Astrocyte (in vitro differentiated cells and primary cell): ENCODE data around the gene UGT1A4. TPM values are rescaled to one million over a fixed set of nuclear protein-coding genes. Genes with fewer than 3 reads are reported as not detected.

Experiments used
- DNase-seq: peaks from one replicate; pipeline ENCODE4 v3.0.0-alpha.2; 2010; ENCODE audit warnings: low read depth
- FAIRE-seq: peaks from 2 replicates; lab custom pipeline; 2011; peaks lifted over from hg19 to GRCh38; lab: Jason Lieb, UNC
- H2AFZ ChIP-seq: 2 replicates; pipeline ENCODE4 v1.6.0; 2012; ENCODE audit warnings: low read depth, low read length, inconsistent platforms
- H3K27ac ChIP-seq: 2 replicates; pipeline ENCODE4 v1.5.1; 2011; ENCODE audit warnings: low read depth, low read length, inconsistent platforms
- H3K27me3 ChIP-seq: 2 replicates; pipeline ENCODE4 v1.6.0; 2011; ENCODE audit warnings: low read length, inconsistent platforms; ENCODE audit not compliant: insufficient read depth
- H3K36me3 ChIP-seq: 2 replicates; pipeline ENCODE4 v1.5.1; 2011; ENCODE audit warnings: low read length, inconsistent platforms; ENCODE audit not compliant: insufficient read depth
- H3K4me1 ChIP-seq: 2 replicates; pipeline ENCODE4 v1.5.1; 2011; ENCODE audit warnings: low read length, inconsistent platforms; ENCODE audit not compliant: insufficient read depth
- H3K4me2 ChIP-seq: 2 replicates; pipeline ENCODE4 v1.6.0; 2012; ENCODE audit warnings: low read length, inconsistent platforms
- H3K4me3 ChIP-seq: 2 replicates; pipeline ENCODE4 v1.5.1; 2011; ENCODE audit warnings: low read depth, mild to moderate bottlenecking, low read length, inconsistent platforms; ENCODE audit not compliant: insufficient read depth
- H3K79me2 ChIP-seq: 2 replicates; pipeline ENCODE4 v1.6.0; 2012; ENCODE audit warnings: mild to moderate bottlenecking, low read length, inconsistent platforms; ENCODE audit not compliant: insufficient read depth
- H3K9ac ChIP-seq: 2 replicates; pipeline ENCODE4 v1.6.0; 2012; ENCODE audit warnings: mild to moderate bottlenecking, low read length, inconsistent platforms
- H3K9me3 ChIP-seq: 2 replicates; pipeline ENCODE4 v1.5.1; 2012; ENCODE audit warnings: low read depth, mild to moderate bottlenecking, low read length, inconsistent platforms; ENCODE audit not compliant: insufficient read depth
- H4K20me1 ChIP-seq: 2 replicates; pipeline ENCODE4 v1.6.0; 2012; ENCODE audit warnings: low read length, inconsistent platforms; ENCODE audit not compliant: insufficient read depth
- H3K27ac Mint-ChIP-seq: one replicate; pipeline ENCODE4 v1.8.0; 2021; ENCODE audit warnings: mild to moderate bottlenecking, mixed read lengths; ENCODE audit not compliant: unreplicated experiment
- H3K27me3 Mint-ChIP-seq: one replicate; pipeline ENCODE4 v1.8.0; 2021; ENCODE audit warnings: low read depth, mixed read lengths; ENCODE audit not compliant: unreplicated experiment
- H3K36me3 Mint-ChIP-seq: one replicate; pipeline ENCODE4 v1.8.0; 2021; ENCODE audit warnings: low read depth, mixed read lengths; ENCODE audit not compliant: unreplicated experiment
- H3K4me1 Mint-ChIP-seq: one replicate; pipeline ENCODE4 v1.8.0; 2021; ENCODE audit warnings: low read depth, mixed read lengths; ENCODE audit not compliant: unreplicated experiment
- H3K4me3 Mint-ChIP-seq: one replicate; pipeline ENCODE4 v1.8.0; 2021; ENCODE audit warnings: mild to moderate bottlenecking, moderate library complexity, mixed read lengths; ENCODE audit not compliant: unreplicated experiment
- H3K9me3 Mint-ChIP-seq: one replicate; pipeline ENCODE4 v1.8.0; 2021; ENCODE audit warnings: mild to moderate bottlenecking, mixed read lengths; ENCODE audit not compliant: unreplicated experiment
- EZH2 ChIP-seq: IDR thresholded peaks from 2 replicates; pipeline ENCODE4 v1.6.1; 2012; ENCODE audit warnings: mild to moderate bottlenecking, low read length, inconsistent platforms; ENCODE audit not compliant: insufficient read depth
- total RNA-seq: library from RNA; stranded (reverse); gene quantifications from 2 replicates; pipeline ENCODE4 v1.2.1, GENCODE V29; 2021
- TF ChIP-seq, protein P1 (sequence below): IDR thresholded peaks from 2 replicates; pipeline ENCODE4 v1.5.1; 2011; ENCODE audit warnings: low read depth, mild to moderate bottlenecking, inconsistent platforms, low read length, moderate library complexity; ENCODE audit not compliant: insufficient read depth

UGT1A4 gene
- total RNA-seq, 1 donor from 2014 or later = not detected

DNA sequence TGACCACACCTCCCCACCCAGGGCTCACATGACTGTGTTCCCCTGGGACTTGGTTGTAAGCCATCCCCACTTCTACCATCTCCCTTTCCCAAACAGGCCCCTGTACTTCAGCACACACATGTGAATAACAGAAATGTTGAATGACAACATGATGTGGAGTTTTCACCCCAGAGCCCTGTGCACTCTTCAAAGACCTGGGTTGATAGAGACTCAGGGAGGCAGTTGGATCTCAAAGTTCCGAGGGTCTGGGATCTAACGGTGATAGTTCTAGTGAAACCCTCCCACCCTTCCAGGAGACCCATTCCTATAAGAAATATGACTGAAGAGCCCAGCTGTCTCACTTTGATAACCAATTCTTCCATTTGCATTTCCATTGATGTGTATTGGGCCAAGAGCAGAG is 59.5 kb downstream of the UGT1A4 start, which contains the start of gene MROH2A:
TSS of gene MROH2A (plus strand) at position 301 of the 400 bp plus-strand sequence. CDS start 1,029 bp downstream, outside the sequence.
- TF ChIP-seq, protein P1, sequence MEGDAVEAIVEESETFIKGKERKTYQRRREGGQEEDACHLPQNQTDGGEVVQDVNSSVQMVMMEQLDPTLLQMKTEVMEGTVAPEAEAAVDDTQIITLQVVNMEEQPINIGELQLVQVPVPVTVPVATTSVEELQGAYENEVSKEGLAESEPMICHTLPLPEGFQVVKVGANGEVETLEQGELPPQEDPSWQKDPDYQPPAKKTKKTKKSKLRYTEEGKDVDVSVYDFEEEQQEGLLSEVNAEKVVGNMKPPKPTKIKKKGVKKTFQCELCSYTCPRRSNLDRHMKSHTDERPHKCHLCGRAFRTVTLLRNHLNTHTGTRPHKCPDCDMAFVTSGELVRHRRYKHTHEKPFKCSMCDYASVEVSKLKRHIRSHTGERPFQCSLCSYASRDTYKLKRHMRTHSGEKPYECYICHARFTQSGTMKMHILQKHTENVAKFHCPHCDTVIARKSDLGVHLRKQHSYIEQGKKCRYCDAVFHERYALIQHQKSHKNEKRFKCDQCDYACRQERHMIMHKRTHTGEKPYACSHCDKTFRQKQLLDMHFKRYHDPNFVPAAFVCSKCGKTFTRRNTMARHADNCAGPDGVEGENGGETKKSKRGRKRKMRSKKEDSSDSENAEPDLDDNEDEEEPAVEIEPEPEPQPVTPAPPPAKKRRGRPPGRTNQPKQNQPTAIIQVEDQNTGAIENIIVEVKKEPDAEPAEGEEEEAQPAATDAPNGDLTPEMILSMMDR = no peak
- TF ChIP-seq EZH2 = no peak
- no peaks in the 10 kb centered on the region for H3K4me1 ChIP-seq
- no peak within 1 kb of the TSS for H3K4me2 ChIP-seq
- H3K4me3 ChIP-seq = no peak within 1 kb of the TSS
- peaks cover 8% of the 10 kb centered on the region for H3K9me3 ChIP-seq
- H3K36me3 ChIP-seq = no peaks in the 10 kb centered on the region
- Mint-ChIP-seq H3K36me3 (no peaks in the 10 kb centered on the region), H3K4me3 (no peak within 1 kb of the TSS), H3K9me3 (peaks cover 22% of the 10 kb centered on the region), H3K27me3 (peaks cover 6% of the 10 kb centered on the region), H3K27ac (no peak within 1 kb of the TSS), H3K4me1 (no peaks in the 10 kb centered on the region)
- no peaks in the 10 kb centered on the region for H3K27me3 ChIP-seq
- H3K27ac ChIP-seq = no peak within 1 kb of the TSS
- no peaks in the 10 kb centered on the region for H3K79me2 ChIP-seq
- no peak within 1 kb of the TSS for H2AFZ ChIP-seq
- DNase-seq (no peak), FAIRE-seq (no peak)
- H4K20me1 ChIP-seq = no peaks in the 10 kb centered on the region
- no peak within 1 kb of the TSS for H3K9ac ChIP-seq

DNA sequence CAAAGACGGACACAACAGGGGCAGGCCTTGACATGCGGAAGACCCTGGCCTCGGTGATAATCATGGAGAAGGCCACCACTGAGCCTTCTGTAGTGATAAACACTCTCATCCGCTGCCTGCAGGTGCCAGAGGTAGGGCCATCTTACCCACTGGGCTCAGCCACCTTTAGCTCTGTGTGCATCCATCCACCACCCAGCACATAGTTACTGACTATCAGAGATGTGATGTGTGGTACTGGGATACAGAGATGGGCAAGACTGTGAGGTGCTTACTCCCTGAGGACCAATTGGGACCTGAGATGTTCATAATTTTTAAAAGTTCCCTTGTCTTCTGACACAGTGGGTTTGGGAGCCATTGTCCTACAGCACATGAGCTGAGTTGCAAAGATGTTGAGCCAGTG is 61.2 kb downstream of the UGT1A4 start:
- TF ChIP-seq, protein P1 = no peak
- no peak for TF ChIP-seq EZH2
- H3K4me2 ChIP-seq = no peak overlapping the region
- no peak overlapping the region for H3K4me3 ChIP-seq
- H3K27ac ChIP-seq = no peak overlapping the region
- Mint-ChIP-seq H3K9me3 (peaks cover 22% of the 10 kb centered on the region), H3K4me3 (no peak overlapping the region), H3K4me1 (no peaks in the 10 kb centered on the region), H3K36me3 (no peaks in the 10 kb centered on the region), H3K27ac (no peak overlapping the region), H3K27me3 (peaks cover 6% of the 10 kb centered on the region)
- H3K79me2 ChIP-seq = no peaks in the 10 kb centered on the region
- H2AFZ ChIP-seq = no peak overlapping the region
- peaks cover 8% of the 10 kb centered on the region for H3K9me3 ChIP-seq
- FAIRE-seq (no peak), DNase-seq (no peak)
- no peak overlapping the region for H3K9ac ChIP-seq
- no peaks in the 10 kb centered on the region for H3K27me3 ChIP-seq
- H4K20me1 ChIP-seq = no peaks in the 10 kb centered on the region
- H3K4me1 ChIP-seq = no peaks in the 10 kb centered on the region
- H3K36me3 ChIP-seq = no peaks in the 10 kb centered on the region

DNA sequence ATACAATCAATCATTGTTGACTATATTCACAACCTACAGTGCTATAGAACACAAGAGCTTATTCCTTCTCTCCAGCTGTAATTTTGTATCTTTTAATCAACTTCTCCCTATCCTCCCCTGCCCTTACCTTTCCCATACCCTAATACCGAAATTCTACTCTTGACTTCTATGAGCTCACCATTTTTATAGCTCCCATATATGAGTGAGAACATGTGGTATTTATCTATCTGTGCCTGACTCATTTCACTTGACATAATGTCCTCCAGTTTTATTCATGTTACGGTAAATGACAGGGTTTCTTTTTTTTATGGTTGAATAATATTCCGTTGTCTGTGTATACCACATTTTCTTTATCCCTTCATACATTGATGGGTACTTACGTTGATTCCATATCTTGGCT is 62.2 kb downstream of the UGT1A4 start:
- H3K27ac ChIP-seq = no peak overlapping the region
- no peak overlapping the region for H2AFZ ChIP-seq
- peaks cover 4% of the 10 kb centered on the region for H3K9me3 ChIP-seq
- Mint-ChIP-seq H3K27ac (no peak overlapping the region), H3K4me3 (no peak overlapping the region), H3K4me1 (no peaks in the 10 kb centered on the region), H3K36me3 (no peaks in the 10 kb centered on the region), H3K27me3 (peaks cover 6% of the 10 kb centered on the region), H3K9me3 (peaks cover 16% of the 10 kb centered on the region)
- DNase-seq (no peak), FAIRE-seq (no peak)
- no peaks in the 10 kb centered on the region for H4K20me1 ChIP-seq
- no peaks in the 10 kb centered on the region for H3K4me1 ChIP-seq
- H3K27me3 ChIP-seq = no peaks in the 10 kb centered on the region
- no peak overlapping the region for H3K4me3 ChIP-seq
- TF ChIP-seq EZH2 = no peak
- TF ChIP-seq, protein P1 = no peak
- no peak overlapping the region for H3K9ac ChIP-seq
- no peaks in the 10 kb centered on the region for H3K79me2 ChIP-seq
- H3K36me3 ChIP-seq = no peaks in the 10 kb centered on the region
- no peak overlapping the region for H3K4me2 ChIP-seq
